CD4-positive, alpha-beta T cell (primary cell): ENCODE measurements around the gene ERP27. TPM values are rescaled to one million over a fixed set of nuclear protein-coding genes. Genes with fewer than 3 reads are reported as not detected.

ENCODE experiments used
- ATAC-seq: fragments of 200-7000 bp; cut with Tn5 transposase; one replicate; pipeline ENCODE4 v1.10.0; 2022; ENCODE audit warnings: mild to moderate bottlenecking; ENCODE audit not compliant: poor library complexity
- CTCF ChIA-PET: fragments of 350-600 bp; sonication (Branson Sonifier 250); formaldehyde crosslinking; loops from one replicate; lab custom pipeline; 2021; ENCODE audit warnings: antibody characterized with exemption, inconsistent platforms; lab: Charles Lee
- POLR2A ChIA-PET: fragments of 350-600 bp; sonication (Branson Sonifier 250); formaldehyde crosslinking; loops from one replicate; lab custom pipeline; 2021; ENCODE audit warnings: antibody characterized with exemption, inconsistent platforms; lab: Charles Lee
- DNase-seq, 14 experiments: peaks; one replicate each; pipeline ENCODE4 v3.0.0-alpha.2; 2013 to 2020; ENCODE audit warnings: mixed read lengths in 2 of 14
- H3K27ac ChIP-seq, 2 donors: one replicate each; pipeline versions ENCODE4 v1.5.1 to v1.7.0; 2013; ENCODE audit warnings: low read length in 2 of 2, low read depth in 1 of 2, mild to moderate bottlenecking in 1 of 2
- H3K27me3 ChIP-seq, 2 experiments: 1 replicate in 1 of 2; 2 replicates in 1 of 2; pipeline versions ENCODE4 v1.6.1 to v1.7.0; 2013; ENCODE audit warnings: low read length in 2 of 2, control low read depth in 1 of 2, mild to moderate bottlenecking in 1 of 2, moderate library complexity in 1 of 2; ENCODE audit not compliant: insufficient read depth in 2 of 2, control insufficient read depth in 1 of 2
- H3K36me3 ChIP-seq: one replicate; pipeline ENCODE4 v1.6.1; 2013; ENCODE audit warnings: low read length, control low read depth; ENCODE audit not compliant: insufficient read depth
- H3K4me1 ChIP-seq: one replicate; pipeline ENCODE4 v1.6.1; 2013; ENCODE audit warnings: low read length, control low read depth; ENCODE audit not compliant: insufficient read depth
- H3K4me3 ChIP-seq: one replicate; pipeline ENCODE4 v1.5.1; 2013; ENCODE audit warnings: mild to moderate bottlenecking, low read length, moderate library complexity
- H3K9me3 ChIP-seq, 2 experiments: 1 replicate in 1 of 2; 2 replicates in 1 of 2; pipeline versions ENCODE4 v1.6.1 to v1.7.0; 2013; ENCODE audit warnings: low read length in 2 of 2, mild to moderate bottlenecking in 2 of 2, control low read depth in 1 of 2, moderate library complexity in 1 of 2; ENCODE audit not compliant: control insufficient read depth in 1 of 2, insufficient read depth in 1 of 2
- H3K27ac Mint-ChIP-seq: one replicate; pipeline ENCODE4 v1.8.0; 2020; ENCODE audit warnings: mixed read lengths
- H3K27me3 Mint-ChIP-seq: one replicate; pipeline ENCODE4 v1.8.0; 2021; ENCODE audit warnings: mixed read lengths
- H3K36me3 Mint-ChIP-seq: one replicate; pipeline ENCODE4 v1.8.0; 2021; ENCODE audit warnings: low read depth, mixed read lengths
- H3K4me1 Mint-ChIP-seq: one replicate; pipeline ENCODE4 v1.8.0; 2021; ENCODE audit warnings: low read depth, mixed read lengths
- H3K4me3 Mint-ChIP-seq: one replicate; pipeline ENCODE4 v1.8.0; 2020; ENCODE audit warnings: mild to moderate bottlenecking, mixed read lengths
- H3K9me3 Mint-ChIP-seq: one replicate; pipeline ENCODE4 v1.8.0; 2020; ENCODE audit warnings: mixed read lengths
- CTCF ChIP-seq: fragments of 200-600 bp; IDR thresholded peaks from one replicate; pipeline ENCODE4 v1.8.0; 2022; ENCODE audit warnings: antibody characterized with exemption, mild to moderate bottlenecking
- intact Hi-C, 2 experiments: fragments of 100-400 bp; cut with DNase I in 1 of 2; cut with micrococcal nuclease in 1 of 2; formaldehyde crosslinking; loops; one replicate each; pipeline versions ENCODE4 v1.15.1 to v1.9.0; 2023 to 2025; cut with DNase I, micrococcal nuclease
- total RNA-seq, 174 experiments: library from RNA in 2 of 174; stranded (reverse) in 2 of 174; gene quantifications; one replicate each; pipeline ENCODE4 v1.2.3 and lab custom pipeline; 2021 to 2026

The ERP27 gene
- total RNA-seq, 2 experiments from 2014 or later, result 16.2 to 17.1 TPM

- H3K27ac ChIP-seq, result peak overlapping the region; percentile 90 to 95
- ChIA-PET POLR2A (interaction anchor here (1.0 to 1.6 kb wide), 6 partner anchors 8 to 184 kb away, joined by 3 to 12 read pairs (median 4); partner anchors contain the start of gene ERP27), CTCF (interaction anchor here (0.6 to 1.3 kb wide), 3 partner anchors 14 to 184 kb away, joined by 3 to 5 read pairs (median 3); no protein-coding TSS in a partner anchor)
- H3K4me1 ChIP-seq, result peaks cover 64% of the 10 kb centered on the region
- Mint-ChIP-seq H3K9me3 (no peaks in the 10 kb centered on the region), H3K27me3 (no peaks in the 10 kb centered on the region), H3K27ac (peak overlapping the region; percentile 94), H3K4me1 (peaks cover 91% of the 10 kb centered on the region), H3K36me3 (peaks cover 94% of the 10 kb centered on the region), H3K4me3 (peak overlapping the region; percentile 88)
- DNase-seq (no peak), ATAC-seq (no peak)
- H3K9me3 ChIP-seq, result no peaks in the 10 kb centered on the region
- TF ChIP-seq CTCF, result no peak
- intact Hi-C loops, result loop anchor here in 1 of 2 experiments (10.0 kb wide), 1 partner anchor 569 kb away; no protein-coding TSS in a partner anchor
- H3K27me3 ChIP-seq, result no peaks in the 10 kb centered on the region
- H3K36me3 ChIP-seq, result peaks cover 68% of the 10 kb centered on the region
- peak overlapping the region; percentile 80 for H3K4me3 ChIP-seq
Measured at GRCh38 chr12:14953752-14954151, 15.4 kb upstream of the ERP27 start.

GRCh38 chr12:14952299-14952921 is 14.1 kb upstream of the ERP27 start:
- H3K27ac ChIP-seq, result peak overlapping the region; percentile 90 to 95
- ChIA-PET POLR2A (interaction anchor here (0.6 to 2.9 kb wide), 5 partner anchors 8 to 182 kb away, joined by 3 to 24 read pairs (median 6); partner anchors contain the start of gene ARHGDIB), CTCF (no interaction called here)
- DNase-seq (peak in 6 of 14 experiments; percentile 25 to 93 (median 68)), ATAC-seq (peak; percentile 62)
- peaks cover 71% of the 10 kb centered on the region for H3K36me3 ChIP-seq
- peaks cover 67% of the 10 kb centered on the region for H3K4me1 ChIP-seq
- intact Hi-C loops, result loop anchor here (1.0 to 10.0 kb wide), 2 partner anchors 9 to 568 kb away; partner anchors contain the start of gene ARHGDIB (in 1 of the 2)
- no peaks in the 10 kb centered on the region for H3K9me3 ChIP-seq
- peak overlapping the region; percentile 94 for H3K27ac Mint-ChIP-seq
- peaks cover 92% of the 10 kb centered on the region for H3K36me3 Mint-ChIP-seq
- peak overlapping the region; percentile 80 for H3K4me3 ChIP-seq
- no peaks in the 10 kb centered on the region for H3K27me3 Mint-ChIP-seq
- H3K9me3 Mint-ChIP-seq, result no peaks in the 10 kb centered on the region
- no peaks in the 10 kb centered on the region for H3K27me3 ChIP-seq
- TF ChIP-seq CTCF, result no peak
- H3K4me3 Mint-ChIP-seq, result peak overlapping the region; percentile 88
- H3K4me1 Mint-ChIP-seq, result peaks cover 94% of the 10 kb centered on the region

GRCh38 chr12:14951851-14952250 is 13.5 kb upstream of the ERP27 start:
- intact Hi-C loops, result loop anchor here (1.0 to 10.0 kb wide), 2 partner anchors 9 to 567 kb away; partner anchors contain the start of gene ARHGDIB (in 1 of the 2)
- Mint-ChIP-seq H3K27me3 (no peaks in the 10 kb centered on the region), H3K4me3 (peak overlapping the region; percentile 88), H3K9me3 (no peaks in the 10 kb centered on the region), H3K36me3 (peaks cover 92% of the 10 kb centered on the region), H3K27ac (peak overlapping the region; percentile 94), H3K4me1 (peaks cover 97% of the 10 kb centered on the region)
- H3K27me3 ChIP-seq, result no peaks in the 10 kb centered on the region
- peak in 1 of 14 experiments; percentile 35 for DNase-seq
- POLR2A ChIA-PET, result interaction anchor here (0.6 to 2.9 kb wide), 7 partner anchors 9 to 270 kb away, joined by 3 to 24 read pairs (median 5); partner anchors contain the start of genes ARHGDIB and RERG
- peaks cover 73% of the 10 kb centered on the region for H3K36me3 ChIP-seq
- H3K9me3 ChIP-seq, result no peaks in the 10 kb centered on the region
- TF ChIP-seq CTCF, result no peak
- CTCF ChIA-PET, result no interaction called here
- peaks cover 73% of the 10 kb centered on the region for H3K4me1 ChIP-seq
- H3K27ac ChIP-seq, result peak overlapping the region; percentile 90 to 95
- no peak for ATAC-seq
- H3K4me3 ChIP-seq, result peak overlapping the region; percentile 80
